ENCODE measurements around the gene ZDHHC14. TPM values are rescaled to one million over a fixed set of nuclear protein-coding genes. Genes with fewer than 3 reads are reported as not detected.

ZDHHC14 gene
- total and polyA plus RNA-seq, 7 donors, result 2.4 to 12.6 (median 9.6) TPM

GRCh38 chr6:157358287-157358686, 22.7 kb upstream of the ZDHHC14 start:
- no peak for DNase-seq
- Histone ChIP-seq H3K9me3 (no peaks in the 10 kb centered on the region), H3K27ac (no peak overlapping the region), H3K4me3 (no peak overlapping the region), H3K36me3 (no peaks in the 10 kb centered on the region), H3K4me1 (no peaks in the 10 kb centered on the region), H3K27me3 (no peaks in the 10 kb centered on the region)
- whole genome bisulfite sequencing, 2 donors, result 87 to 89% methylated on average over 8 of the region's 8 CpGs
- intact Hi-C loops (cut with DNase I), result no loop called here
- TF ChIP-seq POLR2AphosphoS5 (IDR thresholded peaks at IDR 0.05), result no peak
- no peak for TF ChIP-seq POLR2A (IDR thresholded peaks at IDR 0.05)
- no peak for TF ChIP-seq CTCF (IDR thresholded peaks at IDR 0.05)
- no peak for TF ChIP-seq EP300 (IDR thresholded peaks at IDR 0.05)

GRCh38 chr6:157361886-157362285, 19.1 kb upstream of the ZDHHC14 start:
- 62 to 72% methylated on average over 3 of the region's 3 CpGs for WGBS, 2 donors
- TF ChIP-seq CTCF (IDR thresholded peaks at IDR 0.05) (no peak), POLR2AphosphoS5 (IDR thresholded peaks at IDR 0.05) (no peak), POLR2A (IDR thresholded peaks at IDR 0.05) (no peak), EP300 (IDR thresholded peaks at IDR 0.05) (no peak)
- Histone ChIP-seq H3K27ac (no peak overlapping the region), H3K27me3 (peaks cover 0 to 9% (median 0%) of the 10 kb centered on the region in 3 donors), H3K4me1 (no peaks in the 10 kb centered on the region), H3K9me3 (no peaks in the 10 kb centered on the region), H3K4me3 (no peak overlapping the region), H3K36me3 (no peaks in the 10 kb centered on the region)
- no peak for DNase-seq
- intact Hi-C loops (cut with DNase I), result no loop called here

GRCh38 chr6:157364705-157365104, 16.3 kb upstream of the ZDHHC14 start:
- Histone ChIP-seq H3K4me3 (no peak overlapping the region), H3K27ac (no peak overlapping the region), H3K27me3 (peaks cover 0 to 9% (median 0%) of the 10 kb centered on the region in 3 donors), H3K9me3 (no peaks in the 10 kb centered on the region), H3K4me1 (no peaks in the 10 kb centered on the region), H3K36me3 (no peaks in the 10 kb centered on the region)
- WGBS, 2 donors, result 94 to 97% methylated on average over 1 of the region's 1 CpG
- TF ChIP-seq EP300 (IDR thresholded peaks at IDR 0.05) (no peak), POLR2A (IDR thresholded peaks at IDR 0.05) (no peak), CTCF (IDR thresholded peaks at IDR 0.05) (no peak), POLR2AphosphoS5 (IDR thresholded peaks at IDR 0.05) (no peak)
- no peak for DNase-seq
- intact Hi-C loops (cut with DNase I), result no loop called here

GRCh38 chr6:157366648-157367047, 14.3 kb upstream of the ZDHHC14 start:
- Histone ChIP-seq H3K9me3 (no peaks in the 10 kb centered on the region), H3K4me3 (no peak overlapping the region), H3K4me1 (no peaks in the 10 kb centered on the region), H3K27me3 (peaks cover 0 to 9% (median 0%) of the 10 kb centered on the region in 3 donors), H3K36me3 (no peaks in the 10 kb centered on the region), H3K27ac (no peak overlapping the region)
- TF ChIP-seq CTCF (IDR thresholded peaks at IDR 0.05), result no peak
- TF ChIP-seq POLR2A (IDR thresholded peaks at IDR 0.05), result no peak
- TF ChIP-seq EP300 (IDR thresholded peaks at IDR 0.05), result no peak
- TF ChIP-seq POLR2AphosphoS5 (IDR thresholded peaks at IDR 0.05), result no peak
- intact Hi-C loops (cut with DNase I), result no loop called here
- 92 to 95% methylated on average over 11 of the region's 11 CpGs for WGBS, 2 donors
- no peak for DNase-seq

- Histone ChIP-seq H3K9me3 (no peaks in the 10 kb centered on the region), H3K27me3 (peaks cover 0 to 9% (median 0%) of the 10 kb centered on the region in 3 donors), H3K36me3 (no peaks in the 10 kb centered on the region), H3K4me1 (no peaks in the 10 kb centered on the region), H3K4me3 (no peak overlapping the region), H3K27ac (no peak overlapping the region)
- intact Hi-C loops (cut with DNase I), result no loop called here
- 83 to 85% methylated on average over 7 of the region's 7 CpGs for WGBS, 2 donors
- DNase-seq, result no peak
- TF ChIP-seq POLR2A (IDR thresholded peaks at IDR 0.05) (no peak), CTCF (IDR thresholded peaks at IDR 0.05) (no peak), EP300 (IDR thresholded peaks at IDR 0.05) (no peak), POLR2AphosphoS5 (IDR thresholded peaks at IDR 0.05) (no peak)
Measured at GRCh38 chr6:157368359-157369049, 12.5 kb upstream of the ZDHHC14 start.
